Hippocampal formation (tissue), 2 donors: ENCODE measurements around the gene TBC1D19.

ENCODE experiments used
- DNase-seq, 2 donors: peaks; one replicate each; lab custom pipeline; 2025; lab: John Stamatoyannopoulos, UW

Gene TBC1D19

DNA sequence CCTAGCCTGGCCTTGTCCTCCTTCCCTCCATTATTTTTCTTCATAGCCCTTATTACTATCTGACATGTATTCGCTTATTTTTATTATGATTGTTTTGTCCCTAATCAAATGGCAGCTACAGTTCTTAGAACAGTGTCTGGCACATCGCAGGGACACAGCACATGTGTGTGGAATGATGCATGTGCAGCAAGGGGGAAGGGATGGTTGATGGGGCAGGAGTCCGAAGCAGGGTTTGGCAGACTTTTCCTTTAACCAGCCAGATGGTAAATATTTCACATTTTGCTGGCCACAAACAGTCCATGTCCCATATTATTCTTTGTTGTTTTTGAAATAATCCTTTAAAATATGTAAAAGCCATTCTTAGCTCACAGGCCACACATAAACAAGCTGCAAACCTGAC, 148.5 kb downstream of the TBC1D19 start:
- DNase-seq = no peak

DNA sequence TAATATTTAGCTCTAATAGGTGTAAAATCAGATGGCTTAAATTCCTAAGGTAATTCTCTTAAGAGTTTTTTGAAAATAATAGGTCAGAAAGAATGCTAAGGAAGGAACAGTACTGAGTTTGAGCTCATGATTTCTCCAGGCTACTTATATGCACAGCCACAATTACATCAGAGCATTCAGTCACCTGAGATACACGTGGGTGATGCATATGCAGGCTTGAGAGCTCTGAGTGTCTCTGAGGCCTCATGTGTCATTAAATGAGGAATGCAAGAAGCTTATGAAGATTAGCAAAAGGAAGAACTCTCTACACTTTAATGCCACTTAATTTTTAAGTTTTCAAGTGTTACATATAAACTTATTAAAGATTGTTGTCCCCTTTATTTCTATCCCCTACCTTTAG, 152.7 kb downstream of the TBC1D19 start:
- no peak for DNase-seq

DNA sequence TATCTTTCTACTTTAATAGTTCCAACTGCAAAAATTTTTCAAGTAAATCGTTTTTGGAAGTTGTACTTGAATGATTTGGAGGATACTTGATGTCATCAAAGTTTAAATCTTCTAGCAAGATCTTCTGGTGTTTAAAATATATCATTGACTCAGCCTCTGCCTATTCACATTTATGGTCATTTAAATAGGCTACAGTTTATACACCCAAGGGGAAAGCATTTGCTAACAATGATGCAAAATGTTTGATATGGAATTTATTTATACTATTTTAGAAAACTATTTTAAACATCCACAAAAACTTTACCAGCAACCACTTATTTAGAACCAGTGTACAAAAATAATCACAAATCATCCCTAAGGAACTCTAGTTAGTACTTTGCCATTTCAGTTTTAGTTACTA, 153.5 kb downstream of the TBC1D19 start:
- no peak for DNase-seq

DNA sequence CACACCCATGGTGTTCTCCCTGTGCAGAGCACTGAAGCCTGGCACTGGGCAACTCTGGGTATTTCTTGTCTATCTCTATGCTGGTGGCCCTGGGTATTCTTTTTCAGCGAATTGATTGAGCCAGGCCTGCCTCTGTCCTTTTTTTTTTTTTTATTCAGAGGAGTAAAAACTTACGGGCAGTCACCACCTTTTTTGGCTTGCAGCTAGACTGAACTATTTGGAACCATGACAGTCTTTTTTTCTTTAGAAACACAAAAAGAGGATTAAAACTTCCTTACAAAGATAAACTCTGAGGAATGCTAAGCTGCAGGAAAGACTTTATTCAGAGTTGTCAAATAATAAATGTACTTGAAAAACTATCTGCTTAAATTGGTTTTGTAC, 157.6 kb downstream of the TBC1D19 start:
- DNase-seq = no peak

DNA sequence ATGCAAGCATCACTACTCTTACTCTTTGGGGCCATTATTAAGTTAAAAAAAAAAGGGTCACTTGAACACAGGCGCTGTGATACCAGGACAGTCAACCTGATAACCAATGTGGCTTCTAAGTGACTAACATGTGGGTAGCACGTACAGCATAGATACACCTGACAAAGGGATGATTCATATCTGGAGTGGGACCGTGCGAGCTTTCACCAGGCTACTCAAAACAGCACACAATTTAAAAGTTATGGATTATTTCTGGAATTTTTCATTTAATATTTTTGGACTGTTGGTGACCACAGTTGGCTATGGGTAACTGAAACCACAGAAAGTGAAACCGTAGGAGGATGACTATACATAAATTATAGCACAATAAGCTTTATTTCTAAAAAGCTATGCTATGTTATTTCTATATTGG, 162.9 kb downstream of the TBC1D19 start:
- no peak for DNase-seq

DNA sequence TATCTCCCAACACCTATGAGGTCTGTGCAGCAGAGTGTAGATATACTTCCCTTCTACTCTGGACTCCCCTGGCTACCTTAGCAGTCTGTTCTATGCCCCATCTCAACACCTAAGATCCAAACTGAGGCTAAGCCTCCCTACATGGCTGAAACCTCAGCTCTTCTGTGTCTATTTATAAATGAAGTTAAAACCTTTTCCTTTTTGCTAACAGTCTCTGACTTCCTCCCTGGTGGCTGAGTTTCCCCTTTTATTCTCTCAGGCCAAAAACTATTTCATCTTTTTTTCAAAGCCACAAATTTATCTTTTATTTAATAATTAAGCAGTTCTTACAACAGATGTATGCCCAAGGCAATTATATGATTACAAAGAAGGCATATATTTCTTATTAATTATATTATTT, 164.9 kb downstream of the TBC1D19 start:
- no peak for DNase-seq

DNA sequence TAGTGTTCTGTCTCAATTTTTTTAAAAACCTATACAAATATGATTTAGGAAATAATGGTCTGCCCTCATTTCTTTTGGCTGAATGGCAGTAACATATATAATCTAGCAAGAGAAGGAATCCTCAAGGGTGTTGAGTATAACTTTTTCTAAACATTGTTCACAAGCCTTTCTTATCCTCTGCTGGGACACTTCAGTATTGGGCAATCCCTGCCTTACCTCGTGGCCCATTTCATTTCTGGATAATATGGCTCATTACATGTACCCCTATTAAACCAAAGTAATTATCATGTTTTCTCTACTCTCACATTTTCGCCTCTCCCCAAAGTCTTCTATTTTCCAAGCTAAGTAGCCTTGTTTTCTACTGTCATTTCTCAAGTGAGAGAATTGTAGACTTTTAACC, 166.0 kb downstream of the TBC1D19 start:
- DNase-seq = no peak

DNA sequence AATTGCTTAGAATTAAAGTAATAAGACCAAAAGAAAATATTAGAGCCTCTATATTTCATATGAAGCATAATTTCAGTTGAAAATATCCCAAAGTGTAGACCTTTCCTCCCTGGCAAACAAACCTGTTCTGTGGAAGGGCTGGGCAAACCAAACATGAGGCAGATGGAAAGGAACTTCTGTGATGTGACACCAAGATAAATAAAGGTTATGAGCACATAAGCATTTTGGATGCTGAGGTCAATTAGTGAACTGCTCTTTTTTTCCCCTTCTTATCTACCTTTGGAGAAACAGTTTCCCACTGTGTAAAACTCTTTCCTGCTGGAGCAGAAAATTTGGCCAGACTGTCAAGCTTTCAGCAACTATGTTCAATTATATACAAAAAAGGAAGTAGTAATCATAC, 167.1 kb downstream of the TBC1D19 start:
- no peak for DNase-seq

DNA sequence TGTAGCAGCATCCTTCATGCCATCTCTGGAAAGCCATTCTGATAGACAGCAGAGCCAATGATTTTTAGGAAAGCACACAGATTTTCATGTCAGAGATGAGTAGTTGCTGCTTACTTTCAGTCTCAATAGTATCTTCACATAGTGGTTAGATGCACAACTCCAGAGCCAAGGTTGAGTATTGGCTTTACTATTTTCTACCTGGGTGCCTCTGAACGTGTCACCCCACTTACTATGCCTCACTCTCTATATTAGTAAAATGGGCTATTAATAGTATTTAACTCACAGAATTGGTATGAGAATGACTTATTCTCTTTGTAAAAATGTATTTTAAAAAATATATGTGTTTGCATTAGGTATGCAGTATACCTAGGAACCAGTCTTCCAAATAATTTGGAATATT, 168.0 kb downstream of the TBC1D19 start:
- DNase-seq = no peak

DNA sequence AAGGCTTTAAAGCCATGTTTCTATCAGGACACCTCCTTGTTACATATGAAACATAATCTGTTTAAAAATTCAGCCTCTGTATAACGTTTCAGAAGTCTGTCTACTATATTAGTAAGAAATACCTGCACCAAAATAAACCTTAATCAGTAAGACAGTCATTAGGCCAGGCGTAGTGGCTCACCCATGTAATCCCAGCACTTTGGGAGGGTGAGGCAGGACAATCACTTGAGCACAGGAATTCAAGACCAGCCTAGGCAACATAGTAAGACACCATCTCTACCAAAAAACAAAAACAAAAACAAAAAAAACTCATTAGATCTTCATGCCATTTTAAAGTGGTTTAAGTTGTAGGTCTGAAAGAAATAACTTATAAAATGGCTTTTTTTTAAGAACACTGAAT, 169.3 kb downstream of the TBC1D19 start:
- DNase-seq = no peak

DNA sequence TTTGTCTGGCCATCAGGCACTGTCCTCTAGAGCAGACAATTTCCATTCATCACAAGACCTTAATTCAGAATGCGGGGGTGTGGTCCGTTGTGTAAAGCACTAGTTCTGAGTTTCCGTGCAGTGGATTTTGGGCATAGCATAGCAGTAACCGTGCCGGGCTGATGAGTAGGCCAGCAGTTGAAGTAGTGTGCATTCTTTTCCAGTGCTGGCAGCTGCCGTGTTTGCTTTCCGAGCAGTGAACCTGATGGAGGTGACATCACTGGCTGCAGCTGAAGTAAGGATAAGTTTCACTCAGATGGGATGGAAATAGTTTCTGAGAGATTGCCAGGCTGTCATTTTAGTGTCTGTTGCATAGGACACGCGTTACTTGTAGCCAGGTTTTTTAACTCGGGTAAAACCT, 169.7 kb downstream of the TBC1D19 start:
- DNase-seq = no peak

DNA sequence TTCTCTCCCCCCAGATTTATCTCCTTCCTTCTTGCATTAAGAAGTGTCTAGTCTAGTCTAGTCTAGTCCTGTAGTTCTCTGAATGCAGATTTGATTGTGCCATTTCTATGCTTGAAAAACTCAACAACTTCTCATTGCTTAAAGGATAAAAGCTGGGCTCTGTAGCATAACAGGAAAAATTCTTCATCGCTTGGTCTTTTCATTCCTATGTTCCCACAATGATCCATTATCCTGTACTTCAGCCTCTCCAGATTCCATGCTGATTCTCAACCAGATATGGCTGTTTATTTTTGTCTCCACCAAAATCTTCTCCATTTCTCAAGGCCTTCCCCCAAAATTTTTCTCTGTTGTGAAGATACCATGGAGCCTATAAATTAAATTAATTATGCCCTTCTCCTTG, 173.9 kb downstream of the TBC1D19 start:
- DNase-seq = no peak

DNA sequence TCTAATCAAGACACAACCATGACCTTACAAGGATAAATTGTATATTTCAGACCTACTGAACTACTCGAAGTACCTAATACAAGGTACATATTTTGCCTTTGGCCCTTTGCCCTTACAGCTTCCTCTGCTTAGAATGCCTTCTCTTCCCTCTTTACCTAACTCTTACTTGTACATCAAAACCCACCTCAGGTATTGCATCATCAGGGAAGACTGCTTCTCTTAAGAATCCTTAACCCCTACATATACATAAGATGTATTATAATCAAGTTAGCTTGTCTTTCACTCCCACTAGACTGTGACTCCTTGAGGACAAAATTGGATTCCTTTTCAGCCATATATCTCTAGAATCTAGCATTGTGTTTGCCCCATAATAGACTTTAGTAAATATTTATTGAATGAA, 175.0 kb downstream of the TBC1D19 start:
- no peak for DNase-seq

DNA sequence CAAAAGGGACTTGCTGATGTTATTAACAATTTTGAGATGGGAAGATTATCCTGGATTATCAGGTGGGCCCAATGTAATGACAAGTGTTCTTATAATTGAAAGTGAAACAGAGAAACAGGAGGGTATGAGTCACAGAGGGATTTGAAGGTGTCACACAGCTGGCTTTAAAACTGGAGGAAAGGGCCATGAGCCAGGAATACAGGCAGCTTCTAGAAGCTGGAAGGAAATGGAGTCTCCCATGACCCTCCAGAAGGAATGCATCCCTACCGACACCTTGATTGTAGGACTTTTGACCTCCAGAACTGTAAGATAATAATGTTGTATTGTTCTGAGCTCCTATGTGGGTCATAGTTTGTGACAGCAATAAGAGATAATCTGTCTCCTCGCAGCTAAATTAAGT, 178.8 kb downstream of the TBC1D19 start:
- no peak for DNase-seq

DNA sequence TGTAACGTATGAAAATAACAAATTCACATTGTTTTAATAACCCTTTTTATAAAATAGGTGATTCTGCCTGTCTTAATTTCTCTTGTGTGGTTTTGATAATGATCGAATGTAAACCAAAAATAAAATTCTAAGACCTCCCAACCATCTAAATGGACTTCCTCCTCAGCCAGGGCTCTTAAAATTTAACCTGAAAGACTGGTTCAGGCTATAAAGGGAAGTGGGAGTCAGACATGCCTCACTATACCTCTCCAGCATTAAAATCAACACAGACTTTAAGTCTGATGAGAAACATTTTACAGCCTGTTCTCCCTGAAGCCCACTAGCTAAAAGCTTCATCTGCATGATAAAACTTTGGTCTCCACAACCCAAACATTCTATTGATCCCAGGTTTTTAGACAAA, 179.2 kb downstream of the TBC1D19 start:
- DNase-seq = no peak

DNA sequence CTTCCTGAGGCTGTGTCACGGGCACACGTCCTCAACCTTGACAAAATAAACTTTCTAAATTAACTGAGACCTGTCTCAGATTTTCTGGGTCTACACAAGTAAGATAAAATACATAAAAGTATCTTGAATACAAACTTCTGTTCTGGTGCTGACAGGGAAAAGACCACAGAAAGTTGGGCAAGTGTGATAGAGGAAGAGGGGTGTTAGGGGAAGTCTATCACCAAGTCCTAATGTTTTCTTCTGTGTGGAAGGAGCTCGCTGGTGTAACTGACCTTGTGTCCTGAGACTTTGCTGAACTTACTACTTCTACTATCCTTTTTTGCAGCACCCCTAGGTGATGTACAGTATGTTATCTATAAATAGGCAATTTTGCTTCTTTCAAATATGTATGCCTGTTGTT, 179.8 kb downstream of the TBC1D19 start:
- no peak for DNase-seq

DNA sequence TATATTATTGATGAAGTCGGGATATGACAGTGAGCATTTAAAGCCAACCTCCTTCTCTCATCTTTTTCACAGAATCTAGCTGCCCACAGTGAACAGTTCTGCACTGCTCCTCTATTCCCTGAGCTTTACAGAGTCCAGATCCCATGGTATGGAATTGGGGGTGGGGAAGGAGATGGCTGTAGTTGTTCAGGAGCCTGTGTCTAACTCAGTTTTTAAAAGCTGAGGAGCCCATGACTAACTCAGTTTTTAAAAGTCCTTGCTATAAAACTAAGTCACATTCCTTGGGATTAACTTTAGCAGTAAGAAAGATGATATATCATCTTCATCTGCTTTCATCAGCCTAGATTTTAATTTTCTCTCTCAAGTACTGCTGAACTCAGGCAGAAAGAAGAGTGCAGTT, 180.3 kb downstream of the TBC1D19 start:
- DNase-seq = no peak

DNA sequence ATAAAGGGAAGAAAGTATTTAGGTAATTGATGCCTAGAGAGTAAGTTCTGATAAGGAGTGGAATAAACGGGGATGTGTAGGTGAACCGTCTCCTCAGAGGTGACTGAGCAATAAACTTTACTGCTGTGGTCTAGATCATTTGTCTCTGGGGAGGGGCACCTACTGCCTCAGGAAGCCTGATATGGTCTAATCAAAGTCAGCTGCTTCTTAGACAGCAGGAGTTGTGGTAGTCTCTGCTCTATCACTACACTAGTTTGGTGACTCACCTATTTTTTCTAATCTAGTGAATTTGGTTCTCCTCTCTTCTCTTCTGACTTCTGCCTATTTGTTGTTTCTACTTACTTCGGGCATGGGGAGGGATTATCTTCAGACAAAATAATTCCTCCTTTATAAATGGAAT, 181.6 kb downstream of the TBC1D19 start:
- no peak for DNase-seq

DNA sequence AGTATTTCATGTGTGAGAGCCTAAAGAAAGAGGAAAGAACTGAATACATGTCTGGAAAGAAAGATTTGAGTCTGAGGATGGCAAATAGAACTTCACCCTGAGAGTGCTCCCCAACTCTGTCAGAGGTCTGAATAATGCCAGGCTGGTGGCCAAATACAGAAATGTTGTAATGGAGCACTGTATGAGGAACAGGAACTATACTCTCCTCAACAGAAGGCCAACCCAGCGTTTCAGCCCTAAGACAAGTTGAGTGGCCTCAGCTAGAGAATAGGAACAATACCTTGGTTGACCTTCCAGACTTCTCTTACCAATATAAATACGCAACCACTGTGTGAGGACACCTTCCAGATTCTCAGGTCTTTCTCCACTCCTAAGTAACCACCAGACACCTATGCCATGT, 182.3 kb downstream of the TBC1D19 start:
- no peak for DNase-seq

DNA sequence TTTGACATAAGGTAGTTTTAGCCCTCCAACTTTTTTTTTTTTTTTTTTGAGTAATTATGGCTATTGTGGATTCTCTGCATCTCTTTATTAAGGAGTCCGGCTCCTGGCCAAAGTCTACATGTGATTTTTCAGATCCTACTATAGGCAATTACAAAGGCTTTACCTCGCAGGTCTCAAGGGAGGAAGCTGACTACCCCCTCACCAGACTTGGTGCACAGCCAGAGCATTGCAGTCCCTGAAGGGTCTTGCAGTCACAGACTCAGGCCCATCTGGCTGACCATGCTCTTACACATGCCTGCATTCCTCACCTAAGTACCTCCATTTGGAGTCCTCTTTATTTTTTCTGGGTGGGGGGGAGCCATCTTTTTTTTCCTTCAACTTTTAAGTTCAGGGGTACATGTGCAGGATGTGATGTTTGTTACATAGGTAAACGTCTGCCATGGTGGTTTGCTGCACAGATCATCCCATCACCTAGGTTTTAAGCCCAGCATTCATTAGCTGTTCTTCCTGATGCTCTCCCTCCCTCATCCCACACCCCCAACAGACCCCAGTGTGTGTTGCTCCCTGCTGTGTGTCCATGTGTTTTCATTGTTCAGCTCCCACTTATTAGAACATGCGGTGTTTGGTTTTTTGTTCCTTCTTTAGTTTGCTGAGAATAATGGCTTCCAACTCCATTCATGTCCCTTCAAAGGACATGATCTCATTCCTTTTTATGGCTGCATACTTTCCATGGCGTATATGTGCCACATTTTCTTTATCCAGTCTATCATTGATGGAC, 188.4 kb downstream of the TBC1D19 start:
- no peak for DNase-seq

DNA sequence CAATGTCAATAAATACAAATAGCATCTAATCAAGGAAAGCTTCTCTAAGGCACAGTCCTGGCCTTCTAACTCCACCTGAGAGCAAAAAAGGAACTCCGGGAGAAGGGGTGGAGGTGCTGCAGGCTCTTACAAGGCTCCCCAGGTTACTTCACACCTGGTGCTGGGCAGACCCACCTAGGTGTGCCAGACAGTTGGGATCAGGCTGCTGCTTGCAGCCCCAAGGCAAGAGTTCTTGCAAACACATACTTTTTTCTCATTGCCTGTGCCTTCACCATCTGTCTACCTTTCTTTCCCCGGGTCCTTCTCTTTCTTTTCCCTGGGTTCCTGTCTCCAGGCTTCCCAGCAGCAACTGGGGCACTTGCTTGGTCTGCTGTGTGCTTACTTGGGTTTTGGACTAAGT, 195.3 kb downstream of the TBC1D19 start:
- DNase-seq = no peak

DNA sequence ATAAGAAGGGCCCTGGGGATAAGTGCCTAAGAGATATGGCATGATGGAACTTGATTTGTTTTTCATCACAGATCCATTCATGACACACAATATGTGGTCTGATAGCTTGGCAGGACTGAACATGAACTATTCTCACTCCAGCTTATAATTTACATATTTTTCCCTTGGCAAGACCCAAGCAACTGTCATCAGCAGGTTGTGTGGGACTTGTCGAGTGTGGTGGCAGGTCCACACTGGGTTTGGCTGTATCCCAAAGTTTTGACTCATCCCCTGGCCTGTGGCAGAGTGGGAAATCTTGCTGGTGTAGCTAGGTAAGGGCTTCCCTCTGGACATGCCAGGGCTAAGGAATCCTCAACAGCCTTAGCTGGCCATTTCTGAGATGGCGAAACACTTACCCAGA, 195.8 kb downstream of the TBC1D19 start:
- no peak for DNase-seq

DNA sequence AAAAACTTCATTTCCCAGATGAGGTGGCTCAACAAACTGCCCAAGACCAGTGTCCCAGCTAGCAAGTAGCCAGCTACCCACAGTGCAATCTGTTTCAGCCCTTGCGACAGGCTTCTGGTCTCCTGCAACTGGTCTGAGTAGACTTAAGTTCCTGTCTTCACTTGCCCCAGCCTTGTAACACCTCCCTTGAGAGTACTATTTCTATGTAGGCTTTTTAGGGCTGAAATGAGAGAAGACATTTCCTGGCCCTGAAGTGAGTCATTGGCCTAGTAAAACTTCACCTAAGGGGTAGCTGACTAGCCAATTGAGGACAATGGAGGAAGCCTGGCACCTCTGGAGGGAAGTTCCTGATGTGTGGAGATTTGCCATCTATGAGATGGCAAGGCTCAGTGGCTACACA, 196.7 kb downstream of the TBC1D19 start:
- DNase-seq = no peak

DNA sequence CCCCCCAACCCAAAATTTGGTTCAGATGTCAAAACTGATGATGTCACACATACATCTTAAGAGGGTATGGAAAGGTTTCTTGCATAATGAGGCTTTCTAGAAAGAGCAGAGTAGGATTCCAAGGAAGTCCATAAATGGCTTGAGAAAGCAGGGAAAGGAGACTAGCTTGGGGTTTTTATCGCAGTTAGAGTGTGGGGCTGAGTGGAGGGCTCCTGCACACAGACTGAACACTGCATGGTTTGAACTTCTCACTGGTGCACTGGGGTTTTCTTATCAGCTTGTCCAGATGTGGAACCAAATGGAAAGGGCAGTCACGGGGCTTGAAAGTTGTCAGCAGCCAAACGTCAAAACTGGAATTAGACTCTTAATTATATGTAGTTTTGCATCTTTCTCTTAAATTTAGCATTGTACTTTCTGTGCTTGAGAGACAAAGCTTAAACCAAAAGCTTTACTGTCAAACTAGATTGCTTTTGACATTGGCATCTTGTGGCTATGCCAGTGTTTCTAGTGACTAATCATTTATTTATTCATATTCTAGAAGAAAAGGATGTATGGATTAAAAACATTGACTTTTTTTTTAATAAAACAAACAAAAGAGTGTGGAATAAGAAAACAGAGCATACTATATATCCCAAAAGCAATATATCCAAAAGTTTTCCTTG, 198.4 kb downstream of the TBC1D19 start:
- DNase-seq = no peak
